ENCODE data around the gene CFAP57. TPM values are rescaled to one million over a fixed set of nuclear protein-coding genes. Genes with fewer than 3 reads are reported as not detected.

Gene CFAP57
- total and polyA plus RNA-seq, 9 donors: 0.13 to 13.2 (median 0.71) TPM

DNA sequence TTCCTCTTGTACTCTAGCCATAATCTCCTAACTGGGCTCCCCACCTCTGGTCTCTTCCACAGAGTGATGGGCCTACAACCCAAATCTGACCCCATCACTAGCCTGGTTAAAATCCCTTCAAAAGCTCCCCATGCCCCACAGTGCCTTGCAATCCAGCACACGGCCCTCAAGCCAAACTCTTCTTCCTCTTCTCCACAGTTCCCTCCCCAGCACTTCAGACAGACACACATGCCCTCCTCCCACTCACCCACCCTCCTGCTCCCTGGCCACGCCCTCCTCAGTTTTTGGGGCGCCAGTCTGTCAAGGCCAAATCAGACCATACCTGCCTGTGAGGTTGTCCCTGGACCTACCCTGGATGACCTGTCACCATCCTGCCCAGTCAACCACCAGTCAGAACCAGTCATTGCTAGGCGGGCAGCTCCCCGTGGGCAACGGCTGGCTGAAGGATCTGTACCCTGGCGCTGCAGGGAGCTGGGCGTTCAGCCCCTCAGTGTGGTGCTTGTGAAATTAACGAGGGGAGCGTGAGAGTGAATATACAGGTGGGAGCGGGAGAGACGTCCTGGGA is 112.5 kb downstream of the CFAP57 start:
- Histone ChIP-seq H3K27me3 (no peaks in the 10 kb centered on the region), H3K4me1 (ENCODE audit: insufficient read depth) (peaks cover 11% of the 10 kb centered on the region), H3K36me3 (no peaks in the 10 kb centered on the region), H3K9me3 (no peaks in the 10 kb centered on the region), H3K27ac (no peak overlapping the region), H3K4me3 (no peak overlapping the region)
- TF ChIP-seq POLR2A (IDR thresholded peaks at IDR 0.05) (no peak), EP300 (IDR thresholded peaks at IDR 0.05) (no peak)
- TF ChIP-seq, protein P1, sequence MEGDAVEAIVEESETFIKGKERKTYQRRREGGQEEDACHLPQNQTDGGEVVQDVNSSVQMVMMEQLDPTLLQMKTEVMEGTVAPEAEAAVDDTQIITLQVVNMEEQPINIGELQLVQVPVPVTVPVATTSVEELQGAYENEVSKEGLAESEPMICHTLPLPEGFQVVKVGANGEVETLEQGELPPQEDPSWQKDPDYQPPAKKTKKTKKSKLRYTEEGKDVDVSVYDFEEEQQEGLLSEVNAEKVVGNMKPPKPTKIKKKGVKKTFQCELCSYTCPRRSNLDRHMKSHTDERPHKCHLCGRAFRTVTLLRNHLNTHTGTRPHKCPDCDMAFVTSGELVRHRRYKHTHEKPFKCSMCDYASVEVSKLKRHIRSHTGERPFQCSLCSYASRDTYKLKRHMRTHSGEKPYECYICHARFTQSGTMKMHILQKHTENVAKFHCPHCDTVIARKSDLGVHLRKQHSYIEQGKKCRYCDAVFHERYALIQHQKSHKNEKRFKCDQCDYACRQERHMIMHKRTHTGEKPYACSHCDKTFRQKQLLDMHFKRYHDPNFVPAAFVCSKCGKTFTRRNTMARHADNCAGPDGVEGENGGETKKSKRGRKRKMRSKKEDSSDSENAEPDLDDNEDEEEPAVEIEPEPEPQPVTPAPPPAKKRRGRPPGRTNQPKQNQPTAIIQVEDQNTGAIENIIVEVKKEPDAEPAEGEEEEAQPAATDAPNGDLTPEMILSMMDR (IDR thresholded peaks at IDR 0.05): no peak
- intact Hi-C loops (cut with DNase I): no loop called here
- DNase-seq: peak in 1 of 5 donors; percentile 17
- 71 to 80% (median 74%) methylated on average over 12 of the region's 12 CpGs for WGBS, 3 donors

DNA sequence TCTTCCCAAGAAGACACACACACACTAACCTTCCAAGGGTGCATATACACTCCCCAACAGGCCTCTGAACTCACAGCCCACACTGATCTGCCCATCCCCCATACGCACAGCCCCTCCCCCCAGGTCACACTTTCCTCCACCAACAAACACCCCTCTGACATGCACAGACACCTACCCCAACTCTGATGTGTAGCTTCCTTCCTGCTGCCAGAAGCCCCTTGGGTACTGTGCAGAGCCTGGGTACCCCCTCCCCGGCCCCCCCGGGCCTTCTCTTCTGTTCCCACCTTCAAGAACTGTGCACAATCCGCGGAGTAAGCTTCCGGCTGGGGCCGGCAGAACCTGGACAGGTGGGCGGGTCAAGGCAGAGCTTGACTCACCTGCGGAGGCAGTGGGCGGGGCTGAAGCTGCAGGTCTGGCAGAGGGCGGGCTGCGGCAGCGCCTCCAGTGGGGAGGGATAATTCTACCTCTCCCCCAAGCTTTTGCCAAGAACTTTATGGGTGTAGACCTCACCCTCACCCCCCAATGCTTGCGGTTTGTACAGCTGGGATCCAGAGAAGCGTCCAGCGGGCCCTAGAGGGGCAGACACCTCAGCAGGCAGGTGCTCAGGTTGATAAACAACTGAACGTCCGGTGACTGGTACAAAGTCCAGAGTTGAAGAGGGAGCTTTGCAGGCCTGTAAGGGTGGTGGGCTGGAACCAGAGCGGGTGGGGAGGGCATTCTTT is 113.3 kb downstream of the CFAP57 start, which contains the start of gene C1orf210:
Gene C1orf210 (minus strand): TSS at position 313 of the 722 bp plus-strand sequence. CDS start 2,311 bp downstream, outside the sequence.
- 46 to 54% (median 50%) methylated on average over 19 of the region's 19 CpGs for WGBS, 3 donors
- TF ChIP-seq POLR2A (IDR thresholded peaks at IDR 0.05) (no peak), EP300 (IDR thresholded peaks at IDR 0.05) (no peak)
- TF ChIP-seq, protein P1 (IDR thresholded peaks at IDR 0.05): no peak
- intact Hi-C loops (cut with DNase I): no loop called here
- Histone ChIP-seq H3K27me3 (no peaks in the 10 kb centered on the region), H3K9me3 (no peaks in the 10 kb centered on the region), H3K4me3 (no peak within 1 kb of the TSS), H3K4me1 (ENCODE audit: insufficient read depth) (peaks cover 13% of the 10 kb centered on the region), H3K27ac (no peak within 1 kb of the TSS), H3K36me3 (no peaks in the 10 kb centered on the region)
- DNase-seq: peak in 1 of 5 donors; percentile 40

DNA sequence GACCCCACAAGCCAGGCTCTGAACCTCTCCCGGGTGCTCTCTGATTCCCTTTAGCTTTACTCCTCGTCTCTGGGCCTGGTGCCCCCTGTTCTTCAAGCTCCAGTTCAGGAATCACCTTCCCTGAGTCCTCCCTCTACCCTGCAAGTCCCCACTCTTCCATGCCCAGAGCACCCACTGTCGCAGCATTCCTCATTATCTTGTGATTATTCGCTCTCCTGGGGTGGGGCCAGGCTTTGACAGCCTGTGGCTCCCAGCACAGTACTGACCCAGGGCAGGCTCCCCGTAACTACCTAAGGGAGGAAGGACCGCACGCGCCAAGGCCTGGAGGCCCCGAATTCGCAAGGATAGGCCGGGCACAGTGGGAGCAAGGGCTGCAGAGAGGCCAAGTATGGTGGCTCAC is 114.0 kb downstream of the CFAP57 start:
- Histone ChIP-seq H3K36me3 (no peaks in the 10 kb centered on the region), H3K27ac (no peak overlapping the region), H3K27me3 (no peaks in the 10 kb centered on the region), H3K4me3 (no peak overlapping the region), H3K9me3 (no peaks in the 10 kb centered on the region), H3K4me1 (ENCODE audit: insufficient read depth) (peaks cover 13% of the 10 kb centered on the region)
- 91 to 95% (median 92%) methylated on average over 11 of the region's 11 CpGs for WGBS, 3 donors
- intact Hi-C loops (cut with DNase I): no loop called here
- DNase-seq: no peak
- TF ChIP-seq, protein P1 (IDR thresholded peaks at IDR 0.05): no peak
- no peak for TF ChIP-seq EP300 (IDR thresholded peaks at IDR 0.05)
- no peak for TF ChIP-seq POLR2A (IDR thresholded peaks at IDR 0.05)

DNA sequence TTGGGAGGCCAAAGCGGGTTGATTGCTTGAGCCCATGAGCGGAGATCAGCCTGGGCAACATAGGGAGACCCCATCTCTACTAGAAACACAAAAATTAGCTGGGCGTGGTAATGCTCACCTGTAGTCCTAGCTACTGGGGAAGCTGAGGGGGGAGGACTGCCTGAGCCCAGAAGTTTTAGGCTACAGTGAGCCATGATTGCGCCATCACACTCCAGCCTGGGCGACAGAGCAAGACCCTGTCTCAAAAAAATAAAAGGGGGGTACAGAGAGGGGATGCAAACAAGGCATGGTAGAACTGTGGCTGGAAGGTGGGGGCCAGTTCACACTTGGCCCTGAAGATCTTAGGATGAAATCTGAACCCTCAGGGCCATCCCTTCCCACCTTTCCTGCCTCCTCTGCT is 114.4 kb downstream of the CFAP57 start:
- intact Hi-C loops (cut with DNase I): no loop called here
- H3K27ac ChIP-seq: no peak overlapping the region
- WGBS, 3 donors: 94 to 99% (median 97%) methylated on average over 5 of the region's 5 CpGs
- H3K4me3 ChIP-seq: no peak overlapping the region
- TF ChIP-seq, protein P1 (IDR thresholded peaks at IDR 0.05): no peak
- TF ChIP-seq EP300 (IDR thresholded peaks at IDR 0.05): no peak
- no peak for TF ChIP-seq POLR2A (IDR thresholded peaks at IDR 0.05)
- peaks cover 13% of the 10 kb centered on the region for H3K4me1 ChIP-seq (ENCODE audit: insufficient read depth)
- no peaks in the 10 kb centered on the region for H3K36me3 ChIP-seq
- DNase-seq: no peak
- H3K27me3 ChIP-seq: no peaks in the 10 kb centered on the region
- H3K9me3 ChIP-seq: no peaks in the 10 kb centered on the region

Measured in ovary (tissue), 9 donors.